GM12878 (cell line): ENCODE measurements around the gene RLN2. TPM values are rescaled to one million over a fixed set of nuclear protein-coding genes. Genes with fewer than 3 reads are reported as not detected.

Source experiments
- ATAC-seq: fragments of 200-7000 bp; cut with Tn5 transposase; 3 replicates; pipeline ENCODE4 v1.9.1; 2020; ENCODE audit warnings: mild to moderate bottlenecking, moderate library complexity
- BruUV-seq: library from RNA; stranded (reverse); fragments of 400-500 nt; replicated peaks from 2 replicates; lab custom pipeline; 2021; lab: Mats Ljungman, UMichigan
- CTCF ChIA-PET: fragments of 300-600 bp; sonication (Branson Sonifier 250); formaldehyde crosslinking; extraction: SDS; loops from one replicate; lab custom pipeline; 2021; ENCODE audit warnings: inconsistent platforms; lab: Yijun Ruan, JAX
- POLR2A ChIA-PET: fragments of 350-600 bp; formaldehyde crosslinking; extraction: SDS; loops from one replicate; lab custom pipeline; 2021; ENCODE audit warnings: inconsistent platforms; lab: Charles Lee
- RAD21 ChIA-PET: fragments of 300-600 bp; sonication (Branson Sonifier 250); formaldehyde crosslinking; loops from one replicate; lab custom pipeline; 2023; ENCODE audit warnings: antibody characterized with exemption; ENCODE audit not compliant: unreplicated experiment; lab: Charles Lee
- SMC1A ChIA-PET: fragments of 300-600 bp; sonication (Branson Sonifier 250); formaldehyde crosslinking; loops from one replicate; lab custom pipeline; 2023; ENCODE audit not compliant: unreplicated experiment, uncharacterized antibody; lab: Charles Lee
- DNase-seq: peaks from one replicate; pipeline ENCODE4 v3.0.0-alpha.2; 2011; ENCODE audit warnings: low read depth, low spot score
- FAIRE-seq: peaks from 3 replicates; lab custom pipeline; 2011; peaks lifted over from hg19 to GRCh38; lab: Jason Lieb, UNC
- H2AFZ ChIP-seq: 2 replicates; pipeline ENCODE4 v1.6.0; 2011; ENCODE audit warnings: low read depth, low read length, control low read depth; ENCODE audit not compliant: control insufficient read depth
- H3K27ac ChIP-seq: 2 replicates; pipeline ENCODE4 v1.5.1; 2011; ENCODE audit warnings: control low read depth; ENCODE audit not compliant: control insufficient read depth, insufficient read depth
- H3K27me3 ChIP-seq, 2 experiments: replicated peaks in 1 of 2; 2 replicates each; pipeline versions ENCODE4 v1.6.0 to v1.6.1; 2011; ENCODE audit warnings: low read length in 1 of 2; ENCODE audit not compliant: control insufficient read depth in 2 of 2, insufficient read depth in 2 of 2
- H3K36me3 ChIP-seq, 2 experiments: 2 replicates each; pipeline ENCODE4 v1.5.1; 2011; ENCODE audit warnings: low read length in 1 of 2; ENCODE audit not compliant: control insufficient read depth in 2 of 2, insufficient read depth in 2 of 2
- H3K4me1 ChIP-seq: 2 replicates; pipeline ENCODE4 v1.6.1; 2011; ENCODE audit warnings: mild to moderate bottlenecking, low read length, moderate library complexity, mixed read lengths; ENCODE audit not compliant: control insufficient read depth, insufficient read depth
- H3K4me2 ChIP-seq: 2 replicates; pipeline ENCODE4 v1.6.0; 2011; ENCODE audit warnings: control low read depth; ENCODE audit not compliant: control insufficient read depth, insufficient read depth
- H3K4me3 ChIP-seq: fragments of 200-600 bp; sonication (generic); 2 replicates; pipeline ENCODE4 v1.5.1; 2016
- H3K79me2 ChIP-seq: 2 replicates; pipeline ENCODE4 v1.6.0; 2011; ENCODE audit warnings: low read length; ENCODE audit not compliant: control insufficient read depth, insufficient read depth
- H3K9ac ChIP-seq: 2 replicates; pipeline ENCODE4 v1.8.0; 2011; ENCODE audit warnings: low read length, control low read depth, mixed read lengths; ENCODE audit not compliant: control insufficient read depth, insufficient read depth
- H3K9me3 ChIP-seq: replicated peaks from 3 replicates; pipeline ENCODE4 v1.5.1; 2011; ENCODE audit warnings: mild to moderate bottlenecking, low read length; ENCODE audit not compliant: control insufficient read depth, insufficient read depth
- H4K20me1 ChIP-seq: 2 replicates; pipeline ENCODE4 v1.6.0; 2011; ENCODE audit not compliant: control insufficient read depth, insufficient read depth
- CBX3 ChIP-seq: fragments of 200-600 bp; sonication (generic); IDR thresholded peaks from 2 replicates; pipeline ENCODE4 v1.6.1; 2016; ENCODE audit warnings: low read depth, borderline replicate concordance
- CEBPZ ChIP-seq: fragments of 150-350 bp; IDR thresholded peaks from 2 replicates; pipeline ENCODE4 v1.6.1; 2016; ENCODE audit warnings: low read depth, low read length
- CTCF ChIP-seq, 3 experiments: IDR thresholded peaks in 2 of 3; conservative IDR thresholded peaks in 1 of 3; 2 replicates each; pipeline ENCODE4 v1.5.1; 2011; ENCODE audit warnings: low read depth in 3 of 3, low read length in 3 of 3, mild to moderate bottlenecking in 3 of 3, control low read depth in 2 of 3, moderate library complexity in 2 of 3, inconsistent platforms in 1 of 3, mixed read lengths in 1 of 3; ENCODE audit not compliant: control insufficient read depth in 2 of 3, insufficient read depth in 1 of 3; ENCODE audit errors: extremely low read depth in 1 of 3
- FOXM1 ChIP-seq: IDR thresholded peaks from 2 replicates; pipeline ENCODE4 v1.6.1; 2012; ENCODE audit warnings: low read depth, mild to moderate bottlenecking, inconsistent platforms, low read length, moderate library complexity
- MXI1 ChIP-seq: fragments of 150-350 bp; IDR thresholded peaks from 2 replicates; pipeline ENCODE4 v1.6.1; 2011; ENCODE audit warnings: low read depth, mild to moderate bottlenecking, inconsistent platforms, low read length, improper control_type of control experiment
- MYB ChIP-seq: fragments of 150-350 bp; IDR thresholded peaks from 2 replicates; pipeline ENCODE4 v1.6.1; 2014; ENCODE audit warnings: mild to moderate bottlenecking, low read depth, low read length, borderline replicate concordance
- NR2C2 ChIP-seq: IDR thresholded peaks from 2 replicates; pipeline ENCODE4 v1.6.1; 2011; ENCODE audit warnings: borderline replicate concordance, low read depth; ENCODE audit not compliant: control insufficient read depth, insufficient read length
- RAD21 ChIP-seq: IDR thresholded peaks from 2 replicates; pipeline ENCODE4 v1.6.1; 2011; ENCODE audit warnings: mild to moderate bottlenecking, low read depth, low read length, moderate library complexity; ENCODE audit not compliant: insufficient read depth
- RBBP5 ChIP-seq: fragments of 200-600 bp; sonication (generic); conservative IDR thresholded peaks from 2 replicates; pipeline ENCODE4 v1.6.1; 2016
- WGBS: methylation state at CpG from one replicate; pipeline ENCODE4 v1.1.6; 2016; ENCODE audit warnings: low lambda C conversion rate; ENCODE audit not compliant: insufficient replicate concordance, insufficient coverage; ENCODE audit errors: missing lambda C conversion rate; 5-methylcytosine and 5-hydroxymethylcytosine counted together
- in situ Hi-C: fragments of 300-500 bp; cut with MboI; formaldehyde crosslinking; loops from 9 replicates; pipeline ENCODE4 v1.14.3; 2018; ENCODE audit warnings: mixed read lengths
- intact Hi-C: fragments of 100-400 bp; cut with micrococcal nuclease; formaldehyde crosslinking; loops from one replicate; pipeline ENCODE4 v1.14.2; 2022; ENCODE audit not compliant: unreplicated experiment
- polyA plus RNA-seq, 11 experiments: library from polyadenylated mRNA; depleted of rRNA in 4 of 11; unstranded in 6 of 11; stranded (reverse) in 5 of 11; fragments of >200 nt; fragmentation: Nextera tagmentation in 4 of 11; fragmentation: Illumina TruSeq in 1 of 11; extraction: Ambion mirVana in 4 of 11; extraction: Trizol in 1 of 11; gene quantifications; 1 replicate in 1 of 11; 2 replicates in 10 of 11; pipeline versions ENCODE4 v1.2.1 to v1.2.3, GENCODE V29; 2011 to 2016; ENCODE audit warnings: inconsistent platforms in 2 of 11, missing spikeins in 2 of 11, low read depth in 1 of 11
- total RNA-seq, 4 experiments: library from RNA; depleted of rRNA in 3 of 4; stranded (reverse); fragments of >200 nt in 3 of 4; fragmentation: Illumina TruSeq in 1 of 4; extraction: Trizol in 1 of 4; gene quantifications; 2 replicates each; pipeline versions ENCODE4 v1.2.1 to v1.2.3, GENCODE V29; 2013 to 2021

RLN2 gene
- total and polyA plus RNA-seq, 10 of the 15 experiments (the other 5 are each of a cell fraction or from before 2014, with no cell fraction given), result 3.3 to 15.7 (median 6.0) TPM

- TF ChIP-seq MXI1, result no peak
- no peak for TF ChIP-seq CBX3
- no peak for TF ChIP-seq MYB
- no peak for TF ChIP-seq NR2C2
- no peak for TF ChIP-seq CEBPZ
- no peak for TF ChIP-seq FOXM1
- no peak for TF ChIP-seq RBBP5
Observed at GRCh38 chr9:5269249-5269715, 35.2 kb downstream of the RLN2 start (continued).

- Histone ChIP-seq H3K36me3 (no peaks in the 10 kb centered on the region), H3K4me3 (no peak overlapping the region), H3K9me3 (no peaks in the 10 kb centered on the region; the same call in 2 of the 3 replicates), H4K20me1 (no peaks in the 10 kb centered on the region), H3K9ac (no peak overlapping the region), H3K27me3 (no peaks in the 10 kb centered on the region), H3K4me2 (no peak overlapping the region), H3K4me1 (no peaks in the 10 kb centered on the region), H3K79me2 (no peaks in the 10 kb centered on the region), H2AFZ (no peak overlapping the region), H3K27ac (no peak overlapping the region)
- ChIA-PET POLR2A (no interaction called here), CTCF (no interaction called here), RAD21 (no interaction called here), SMC1A (interaction anchor here (1.0 kb wide), 1 partner anchor 538 kb away, joined by 3 read pairs; no protein-coding TSS in a partner anchor)
- DNase-seq (no peak), ATAC-seq (peak; percentile 57), FAIRE-seq (no peak)
- in situ Hi-C loops (no loop called here), intact Hi-C loops (loop anchor here (10.0 kb wide), 1 partner anchor 329 kb away; no protein-coding TSS in a partner anchor)
- 53% methylated on average over 1 of the region's 1 CpG for WGBS
- peak in 2 of 3 experiments; percentile 20; a peak in 2 of 6 replicates for TF ChIP-seq CTCF (IDR thresholded peaks at IDR 0.05 in 2 of 3, conservative IDR thresholded peaks at IDR 0.05 in 1 of 3; ENCODE audit: control insufficient read depth in 2 of 3, extremely low read depth in 1 of 3, insufficient read depth in 1 of 3, low read depth in 3 of 3, low read length in 3 of 3)
- TF ChIP-seq RAD21, result no peak
- BruUV-seq, result no TSS peak
Observed at GRCh38 chr9:5265939-5266338, 38.6 kb downstream of the RLN2 start.
